ENCODE measurements around the gene CALM3.

DNA sequence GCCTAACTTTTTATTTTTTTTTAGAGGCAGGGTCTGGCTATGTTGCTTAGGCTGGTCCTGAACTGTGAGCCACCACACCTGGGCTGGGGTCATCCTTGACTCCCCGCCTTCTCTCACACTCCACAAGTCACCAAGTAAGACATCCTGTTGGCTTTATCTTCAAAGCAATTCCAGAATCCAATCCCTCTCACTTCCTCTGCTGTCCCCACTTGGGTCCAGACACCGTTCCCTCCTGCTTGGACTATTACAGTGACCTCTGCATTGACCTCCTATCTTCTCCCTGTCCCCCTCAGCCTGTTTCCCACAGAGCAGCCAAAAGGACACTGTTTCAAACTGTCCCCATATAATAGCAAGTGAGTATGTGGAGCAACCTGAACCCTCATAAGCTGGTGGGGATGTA, 39.5 kb downstream of the CALM3 start:
- TF ChIP-seq, protein P1, sequence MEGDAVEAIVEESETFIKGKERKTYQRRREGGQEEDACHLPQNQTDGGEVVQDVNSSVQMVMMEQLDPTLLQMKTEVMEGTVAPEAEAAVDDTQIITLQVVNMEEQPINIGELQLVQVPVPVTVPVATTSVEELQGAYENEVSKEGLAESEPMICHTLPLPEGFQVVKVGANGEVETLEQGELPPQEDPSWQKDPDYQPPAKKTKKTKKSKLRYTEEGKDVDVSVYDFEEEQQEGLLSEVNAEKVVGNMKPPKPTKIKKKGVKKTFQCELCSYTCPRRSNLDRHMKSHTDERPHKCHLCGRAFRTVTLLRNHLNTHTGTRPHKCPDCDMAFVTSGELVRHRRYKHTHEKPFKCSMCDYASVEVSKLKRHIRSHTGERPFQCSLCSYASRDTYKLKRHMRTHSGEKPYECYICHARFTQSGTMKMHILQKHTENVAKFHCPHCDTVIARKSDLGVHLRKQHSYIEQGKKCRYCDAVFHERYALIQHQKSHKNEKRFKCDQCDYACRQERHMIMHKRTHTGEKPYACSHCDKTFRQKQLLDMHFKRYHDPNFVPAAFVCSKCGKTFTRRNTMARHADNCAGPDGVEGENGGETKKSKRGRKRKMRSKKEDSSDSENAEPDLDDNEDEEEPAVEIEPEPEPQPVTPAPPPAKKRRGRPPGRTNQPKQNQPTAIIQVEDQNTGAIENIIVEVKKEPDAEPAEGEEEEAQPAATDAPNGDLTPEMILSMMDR (IDR thresholded peaks at IDR 0.05): no peak
- no peak for TF ChIP-seq POLR2A (IDR thresholded peaks at IDR 0.05)

Data from thyroid gland (tissue), 4 donors.